Right atrium auricular region (tissue), 2 donors: ENCODE measurements around the gene UBA1. TPM values are rescaled to one million over a fixed set of nuclear protein-coding genes. Genes with fewer than 3 reads are reported as not detected.
A peak's percentile ranks its signal among the peaks of the same experiment; 100 is the strongest.

ENCODE experiments used
- DNase-seq: peaks from one replicate; pipeline ENCODE4 v3.0.0-alpha.2; 2019; ENCODE audit warnings: low spot score
- H3K27ac ChIP-seq, 2 donors: fragments of 200-600 bp; sonication (generic); 1 replicate in 1 of 2; 2 replicates in 1 of 2; pipeline ENCODE4 v1.5.1; 2016 to 2019
- H3K27me3 ChIP-seq, 2 donors: fragments of 200-600 bp; sonication (generic); one replicate each; pipeline versions ENCODE4 v1.5.1 to v1.6.0; 2017 to 2019
- H3K36me3 ChIP-seq: fragments of 200-600 bp; sonication (generic); one replicate; pipeline ENCODE4 v1.5.1; 2016
- H3K4me1 ChIP-seq, 2 donors: fragments of 200-600 bp; sonication (generic); one replicate each; pipeline versions ENCODE4 v1.5.1 to v1.6.0; 2017 to 2019
- H3K4me3 ChIP-seq, 2 donors: fragments of 200-600 bp; sonication (generic); 1 replicate in 1 of 2; 2 replicates in 1 of 2; pipeline ENCODE4 v1.5.1; 2017 to 2019; ENCODE audit warnings: mild to moderate bottlenecking in 1 of 2, moderate library complexity in 1 of 2
- H3K9me3 ChIP-seq, 2 donors: fragments of 200-600 bp; sonication (generic); one replicate each; pipeline ENCODE4 v1.5.1; 2019
- total RNA-seq, 2 donors: library from RNA; depleted of rRNA; stranded (reverse); fragments of >200 nt; gene quantifications; one replicate each; pipeline ENCODE4 v1.1.0, GENCODE V29; 2016
- TF ChIP-seq, protein P1 (sequence below), 2 donors: fragments of 200-600 bp; sonication (generic); IDR thresholded peaks; one replicate each; pipeline ENCODE4 v1.5.1; 2019; ENCODE audit warnings: antibody characterized with exemption in 2 of 2

The UBA1 gene
- total RNA-seq, 2 donors from 2014 or later = 102 to 136 TPM

DNA sequence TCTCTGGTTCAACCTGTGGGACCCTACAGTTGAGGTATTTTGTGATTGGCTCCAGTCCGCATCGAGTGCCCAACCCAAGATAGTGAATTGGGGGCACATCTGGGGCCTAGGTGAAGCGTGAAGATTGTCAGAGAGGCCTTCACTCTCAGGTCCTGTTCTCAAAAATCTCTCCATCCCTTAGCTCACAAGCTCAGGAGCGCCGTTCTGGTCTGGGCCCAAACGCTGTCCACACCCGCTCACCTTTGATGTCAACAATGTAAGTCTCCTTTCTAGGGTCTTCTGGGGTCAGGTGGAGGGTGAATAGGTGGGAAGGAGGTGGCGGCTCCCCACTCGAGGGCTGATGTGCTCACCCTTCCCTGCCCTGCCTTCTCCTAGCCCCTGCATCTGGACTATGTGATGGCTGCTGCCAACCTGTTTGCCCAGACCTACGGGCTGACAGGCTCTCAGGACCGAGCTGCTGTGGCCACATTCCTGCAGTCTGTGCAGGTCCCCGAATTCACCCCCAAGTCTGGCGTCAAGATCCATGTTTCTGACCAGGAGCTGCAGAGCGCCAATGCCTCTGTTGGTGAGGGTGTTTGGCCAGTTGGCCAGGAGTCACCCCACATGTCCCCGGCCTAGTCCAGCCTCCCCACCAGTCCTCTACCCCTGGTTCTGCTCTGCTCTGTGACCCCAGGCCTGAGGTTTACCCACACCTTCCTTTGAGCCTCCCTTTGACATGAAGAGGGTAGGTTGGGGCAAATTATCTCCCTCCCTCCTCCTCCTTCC, 17.2 kb downstream of the UBA1 start:
- no peaks in the 10 kb centered on the region for H3K27me3 ChIP-seq
- no peaks in the 10 kb centered on the region for H3K4me1 ChIP-seq
- H3K27ac ChIP-seq = peak overlapping the region; percentile 74 to 78
- no peak overlapping the region for H3K4me3 ChIP-seq
- TF ChIP-seq, protein P1, sequence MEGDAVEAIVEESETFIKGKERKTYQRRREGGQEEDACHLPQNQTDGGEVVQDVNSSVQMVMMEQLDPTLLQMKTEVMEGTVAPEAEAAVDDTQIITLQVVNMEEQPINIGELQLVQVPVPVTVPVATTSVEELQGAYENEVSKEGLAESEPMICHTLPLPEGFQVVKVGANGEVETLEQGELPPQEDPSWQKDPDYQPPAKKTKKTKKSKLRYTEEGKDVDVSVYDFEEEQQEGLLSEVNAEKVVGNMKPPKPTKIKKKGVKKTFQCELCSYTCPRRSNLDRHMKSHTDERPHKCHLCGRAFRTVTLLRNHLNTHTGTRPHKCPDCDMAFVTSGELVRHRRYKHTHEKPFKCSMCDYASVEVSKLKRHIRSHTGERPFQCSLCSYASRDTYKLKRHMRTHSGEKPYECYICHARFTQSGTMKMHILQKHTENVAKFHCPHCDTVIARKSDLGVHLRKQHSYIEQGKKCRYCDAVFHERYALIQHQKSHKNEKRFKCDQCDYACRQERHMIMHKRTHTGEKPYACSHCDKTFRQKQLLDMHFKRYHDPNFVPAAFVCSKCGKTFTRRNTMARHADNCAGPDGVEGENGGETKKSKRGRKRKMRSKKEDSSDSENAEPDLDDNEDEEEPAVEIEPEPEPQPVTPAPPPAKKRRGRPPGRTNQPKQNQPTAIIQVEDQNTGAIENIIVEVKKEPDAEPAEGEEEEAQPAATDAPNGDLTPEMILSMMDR (IDR thresholded peaks at IDR 0.05) = no peak
- no peak for DNase-seq
- peaks cover 100% of the 10 kb centered on the region for H3K36me3 ChIP-seq
- no peaks in the 10 kb centered on the region for H3K9me3 ChIP-seq

GRCh38 chrX:47212381-47213293, 19.0 kb downstream of the UBA1 start:
- Histone ChIP-seq H3K27me3 (no peaks in the 10 kb centered on the region), H3K4me3 (no peak overlapping the region), H3K36me3 (peaks cover 87% of the 10 kb centered on the region), H3K9me3 (no peaks in the 10 kb centered on the region), H3K27ac (no peak overlapping the region), H3K4me1 (peaks cover 0 to 14% of the 10 kb centered on the region in 2 donors)
- no peak for DNase-seq
- TF ChIP-seq, protein P1 (IDR thresholded peaks at IDR 0.05) = no peak

GRCh38 chrX:47214435-47215077, 20.9 kb downstream of the UBA1 start:
- no peaks in the 10 kb centered on the region for H3K27me3 ChIP-seq
- peaks cover 0 to 20% of the 10 kb centered on the region in 2 donors for H3K4me1 ChIP-seq
- H3K27ac ChIP-seq = no peak overlapping the region
- H3K36me3 ChIP-seq = peaks cover 68% of the 10 kb centered on the region
- no peak overlapping the region for H3K4me3 ChIP-seq
- no peak for DNase-seq
- TF ChIP-seq, protein P1 (IDR thresholded peaks at IDR 0.05) = no peak
- no peaks in the 10 kb centered on the region for H3K9me3 ChIP-seq

GRCh38 chrX:47215291-47215900, 21.8 kb downstream of the UBA1 start:
- no peaks in the 10 kb centered on the region for H3K27me3 ChIP-seq
- H3K9me3 ChIP-seq = no peaks in the 10 kb centered on the region
- TF ChIP-seq, protein P1 (IDR thresholded peaks at IDR 0.05) = no peak
- no peak for DNase-seq
- H3K36me3 ChIP-seq = peaks cover 59% of the 10 kb centered on the region
- no peak overlapping the region for H3K4me3 ChIP-seq
- no peak overlapping the region for H3K27ac ChIP-seq
- peaks cover 0 to 28% of the 10 kb centered on the region in 2 donors for H3K4me1 ChIP-seq

GRCh38 chrX:47216393-47216925, 22.8 kb downstream of the UBA1 start:
- no peaks in the 10 kb centered on the region for H3K9me3 ChIP-seq
- peaks cover 0 to 36% of the 10 kb centered on the region in 2 donors for H3K4me1 ChIP-seq
- peak overlapping the region; percentile 77 to 82 for H3K27ac ChIP-seq
- peaks cover 49% of the 10 kb centered on the region for H3K36me3 ChIP-seq
- H3K4me3 ChIP-seq = no peak overlapping the region
- no peaks in the 10 kb centered on the region for H3K27me3 ChIP-seq
- TF ChIP-seq, protein P1 (IDR thresholded peaks at IDR 0.05) = no peak
- DNase-seq = no peak
